ENCODE data around the gene CCDC33. TPM values are rescaled to one million over a fixed set of nuclear protein-coding genes. Genes with fewer than 3 reads are reported as not detected.

CCDC33 gene
- total RNA-seq, 4 donors from 2014 or later, result not detected

DNA sequence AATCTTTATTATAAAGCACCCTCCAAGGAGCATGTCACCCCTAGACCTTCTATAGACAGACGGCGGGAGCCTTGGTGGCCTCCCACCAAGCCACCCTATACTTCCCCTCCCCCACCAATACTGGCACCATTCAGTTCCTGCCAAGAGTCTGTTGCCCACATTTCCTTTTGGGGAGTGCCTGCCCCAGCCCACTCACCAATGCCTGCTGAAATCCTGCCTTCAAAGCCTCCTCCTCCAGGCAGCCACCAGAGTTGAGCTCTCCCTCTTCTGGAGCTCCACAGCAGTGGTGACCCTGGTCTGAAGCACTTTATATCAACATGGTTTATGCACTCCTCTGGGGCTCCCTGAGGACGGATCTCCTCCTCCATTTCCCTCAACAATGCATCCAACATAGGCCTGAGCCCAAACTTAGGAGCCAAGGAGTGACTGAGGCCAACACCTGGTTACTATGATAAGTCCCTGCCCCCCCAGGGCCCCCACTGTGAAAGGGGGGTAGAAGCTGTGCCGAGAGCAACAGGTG is 8.8 kb downstream of the CCDC33 start:
- no peaks in the 10 kb centered on the region for H3K9me3 ChIP-seq
- intact Hi-C loops (cut with DNase I), result no loop called here
- H3K4me3 ChIP-seq, result no peak overlapping the region
- TF ChIP-seq POLR2A (IDR thresholded peaks at IDR 0.05; ENCODE audit: low read depth), result no peak
- TF ChIP-seq EP300 (IDR thresholded peaks at IDR 0.05), result no peak
- TF ChIP-seq, protein P1, sequence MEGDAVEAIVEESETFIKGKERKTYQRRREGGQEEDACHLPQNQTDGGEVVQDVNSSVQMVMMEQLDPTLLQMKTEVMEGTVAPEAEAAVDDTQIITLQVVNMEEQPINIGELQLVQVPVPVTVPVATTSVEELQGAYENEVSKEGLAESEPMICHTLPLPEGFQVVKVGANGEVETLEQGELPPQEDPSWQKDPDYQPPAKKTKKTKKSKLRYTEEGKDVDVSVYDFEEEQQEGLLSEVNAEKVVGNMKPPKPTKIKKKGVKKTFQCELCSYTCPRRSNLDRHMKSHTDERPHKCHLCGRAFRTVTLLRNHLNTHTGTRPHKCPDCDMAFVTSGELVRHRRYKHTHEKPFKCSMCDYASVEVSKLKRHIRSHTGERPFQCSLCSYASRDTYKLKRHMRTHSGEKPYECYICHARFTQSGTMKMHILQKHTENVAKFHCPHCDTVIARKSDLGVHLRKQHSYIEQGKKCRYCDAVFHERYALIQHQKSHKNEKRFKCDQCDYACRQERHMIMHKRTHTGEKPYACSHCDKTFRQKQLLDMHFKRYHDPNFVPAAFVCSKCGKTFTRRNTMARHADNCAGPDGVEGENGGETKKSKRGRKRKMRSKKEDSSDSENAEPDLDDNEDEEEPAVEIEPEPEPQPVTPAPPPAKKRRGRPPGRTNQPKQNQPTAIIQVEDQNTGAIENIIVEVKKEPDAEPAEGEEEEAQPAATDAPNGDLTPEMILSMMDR (IDR thresholded peaks at IDR 0.05), result no peak
- TF ChIP-seq POLR2AphosphoS5 (IDR thresholded peaks at IDR 0.05), result no peak
- peaks cover 0 to 19% (median 5%) of the 10 kb centered on the region in 4 donors for H3K27me3 ChIP-seq
- peaks cover 38 to 44% (median 41%) of the 10 kb centered on the region in 4 donors for H3K4me1 ChIP-seq
- no peak for DNase-seq (ENCODE audit: extremely low spot score)
- no peak overlapping the region for H3K27ac ChIP-seq (replicated peaks in 1 of 4)
- WGBS, result 61% methylated on average over 3 of the region's 4 CpGs
- H3K36me3 ChIP-seq, result no peaks in the 10 kb centered on the region

DNA sequence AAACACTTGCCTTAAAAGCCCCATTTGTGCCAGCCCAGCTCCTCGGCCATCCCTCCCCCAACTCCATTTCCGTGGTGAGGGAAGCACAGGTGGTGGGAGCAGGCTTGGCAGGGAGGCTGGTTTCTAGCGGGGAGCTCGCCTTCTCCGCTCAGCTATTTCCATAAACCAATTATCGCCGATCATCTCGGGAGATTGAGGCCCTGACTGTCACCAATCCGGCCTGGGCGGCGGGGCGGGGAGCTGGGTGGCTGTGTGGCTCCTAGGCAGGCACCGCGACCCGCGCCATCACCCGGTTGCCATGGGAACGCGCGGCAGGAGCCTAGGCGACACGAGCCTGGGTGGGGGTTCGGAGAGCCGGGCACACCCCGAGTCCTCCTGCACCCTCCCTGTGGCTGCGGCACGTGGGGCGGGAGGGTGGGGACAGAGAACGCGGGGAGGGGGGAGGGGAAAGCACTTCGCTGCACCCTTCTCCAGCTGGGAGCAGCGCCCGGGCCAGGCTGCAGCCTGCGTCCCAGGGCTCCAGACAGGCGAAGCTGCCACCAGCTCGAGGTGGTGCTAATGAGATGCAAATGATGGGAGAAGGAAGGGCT is 9.3 kb downstream of the CCDC33 start:
- Histone ChIP-seq H3K36me3 (no peaks in the 10 kb centered on the region), H3K4me3 (peak overlapping the region; percentile 16 to 44 (median 18)), H3K27me3 (peaks cover 0 to 19% (median 5%) of the 10 kb centered on the region in 4 donors), H3K9me3 (no peaks in the 10 kb centered on the region), H3K4me1 (peaks cover 34 to 41% (median 36%) of the 10 kb centered on the region in 4 donors), H3K27ac (replicated peaks in 1 of 4) (no peak overlapping the region)
- TF ChIP-seq POLR2A (IDR thresholded peaks at IDR 0.05; ENCODE audit: low read depth) (no peak), EP300 (IDR thresholded peaks at IDR 0.05) (no peak), POLR2AphosphoS5 (IDR thresholded peaks at IDR 0.05) (no peak)
- TF ChIP-seq, protein P1 (IDR thresholded peaks at IDR 0.05), result no peak
- intact Hi-C loops (cut with DNase I), result no loop called here
- DNase-seq (ENCODE audit: extremely low spot score), result no peak
- 18% methylated on average over 12 of the region's 36 CpGs for WGBS

- no peak overlapping the region for H3K4me3 ChIP-seq
- H3K9me3 ChIP-seq, result no peaks in the 10 kb centered on the region
- 80% methylated on average over 6 of the region's 6 CpGs for WGBS
- no peaks in the 10 kb centered on the region for H3K36me3 ChIP-seq
- no peak for TF ChIP-seq EP300 (IDR thresholded peaks at IDR 0.05)
- TF ChIP-seq, protein P1 (IDR thresholded peaks at IDR 0.05), result no peak
- no peak for TF ChIP-seq POLR2AphosphoS5 (IDR thresholded peaks at IDR 0.05)
- TF ChIP-seq POLR2A (IDR thresholded peaks at IDR 0.05; ENCODE audit: low read depth), result no peak
- DNase-seq (ENCODE audit: extremely low spot score), result no peak
- H3K4me1 ChIP-seq, result peaks cover 23 to 40% (median 30%) of the 10 kb centered on the region in 4 donors
- H3K27me3 ChIP-seq, result peaks cover 0 to 16% (median 5%) of the 10 kb centered on the region in 4 donors
- intact Hi-C loops (cut with DNase I), result no loop called here
- no peak overlapping the region for H3K27ac ChIP-seq (replicated peaks in 1 of 4)
Observed at GRCh38 chr15:74250266-74250665, 14.1 kb downstream of the CCDC33 start.

GRCh38 chr15:74251131-74251811 is 15.1 kb downstream of the CCDC33 start:
- no peak overlapping the region for H3K4me3 ChIP-seq
- peaks cover 0 to 17% (median 0%) of the 10 kb centered on the region in 4 donors for H3K27me3 ChIP-seq
- no CpG with 5 or more reads among the region's 5 CpGs for WGBS
- no peak for DNase-seq (ENCODE audit: extremely low spot score)
- TF ChIP-seq POLR2A (IDR thresholded peaks at IDR 0.05; ENCODE audit: low read depth) (no peak), POLR2AphosphoS5 (IDR thresholded peaks at IDR 0.05) (no peak), EP300 (IDR thresholded peaks at IDR 0.05) (no peak)
- TF ChIP-seq, protein P1 (IDR thresholded peaks at IDR 0.05), result no peak
- H3K36me3 ChIP-seq, result no peaks in the 10 kb centered on the region
- intact Hi-C loops (cut with DNase I), result no loop called here
- no peaks in the 10 kb centered on the region for H3K9me3 ChIP-seq
- H3K4me1 ChIP-seq, result peaks cover 14 to 33% (median 23%) of the 10 kb centered on the region in 4 donors
- H3K27ac ChIP-seq (replicated peaks in 1 of 4), result no peak overlapping the region
